Liver (tissue), 9 donors: ENCODE measurements around the gene SEMA6B. TPM values are rescaled to one million over a fixed set of nuclear protein-coding genes. Genes with fewer than 3 reads are reported as not detected.

Experiments used
- DNase-seq: peaks from one replicate; pipeline ENCODE4 v3.0.0-alpha.2; 2017; ENCODE audit warnings: low spot score
- H3K27ac ChIP-seq, 2 donors: one replicate each; pipeline ENCODE4 v1.7.0; 2013; ENCODE audit warnings: inconsistent platforms in 2 of 2, low read length in 2 of 2, control low read depth in 1 of 2, low read depth in 1 of 2, mild to moderate bottlenecking in 1 of 2
- H3K27me3 ChIP-seq, 4 donors: one replicate each; pipeline versions ENCODE4 v1.6.1 to v1.7.0; 2013; ENCODE audit warnings: low read length in 3 of 4, inconsistent platforms in 1 of 4, mild to moderate bottlenecking in 1 of 4, moderate library complexity in 1 of 4; ENCODE audit not compliant: control insufficient read depth in 4 of 4, insufficient read depth in 4 of 4
- H3K36me3 ChIP-seq, 4 donors: one replicate each; pipeline versions ENCODE4 v1.6.1 to v1.7.0; 2013; ENCODE audit warnings: low read length in 3 of 4, mild to moderate bottlenecking in 3 of 4, low read depth in 1 of 4, moderate library complexity in 1 of 4; ENCODE audit not compliant: control insufficient read depth in 4 of 4, insufficient read depth in 3 of 4
- H3K4me1 ChIP-seq, 4 donors: one replicate each; pipeline versions ENCODE4 v1.6.1 to v1.7.0; 2013; ENCODE audit warnings: low read length in 3 of 4, mild to moderate bottlenecking in 3 of 4, moderate library complexity in 1 of 4; ENCODE audit not compliant: control insufficient read depth in 4 of 4, insufficient read depth in 4 of 4
- H3K4me3 ChIP-seq, 3 donors: one replicate each; pipeline versions ENCODE4 v1.6.1 to v1.7.0; 2013; ENCODE audit warnings: low read length in 3 of 3, control low read depth in 1 of 3, low read depth in 1 of 3, mild to moderate bottlenecking in 1 of 3
- H3K9ac ChIP-seq, 2 donors: one replicate each; pipeline ENCODE4 v1.7.0; 2013; ENCODE audit warnings: low read length in 2 of 2, mild to moderate bottlenecking in 2 of 2, moderate library complexity in 2 of 2, control low read depth in 1 of 2, low read depth in 1 of 2
- H3K9me3 ChIP-seq, 4 donors: one replicate each; pipeline versions ENCODE4 v1.6.1 to v1.7.0; 2013; ENCODE audit warnings: low read length in 3 of 4; ENCODE audit not compliant: control insufficient read depth in 4 of 4
- CTCF ChIP-seq: fragments of 150-350 bp; IDR thresholded peaks from 2 replicates; pipeline ENCODE4 v1.5.1; 2017; ENCODE audit warnings: improper control_type of control experiment, low read depth, low read length; ENCODE audit not compliant: missing input control
- FOXA1 ChIP-seq: IDR thresholded peaks from 2 replicates; pipeline ENCODE4 v1.6.1; 2016; ENCODE audit warnings: antibody characterized with exemption
- GABPA ChIP-seq, 2 donors: IDR thresholded peaks in 1 of 2; conservative IDR thresholded peaks in 1 of 2; 2 replicates each; pipeline ENCODE4 v1.6.1; 2016; ENCODE audit warnings: antibody characterized with exemption in 2 of 2, mild to moderate bottlenecking in 1 of 2, moderate library complexity in 1 of 2
- HNF4A ChIP-seq, 2 donors: conservative IDR thresholded peaks; 2 replicates each; pipeline ENCODE4 v1.6.1; 2016; ENCODE audit warnings: antibody characterized with exemption in 2 of 2, mild to moderate bottlenecking in 2 of 2
- JUND ChIP-seq, 2 donors: IDR thresholded peaks; 2 replicates each; pipeline ENCODE4 v1.6.1; 2016; ENCODE audit warnings: antibody characterized with exemption in 2 of 2
- NR2F2 ChIP-seq: IDR thresholded peaks from 2 replicates; pipeline ENCODE4 v1.6.1; 2016; ENCODE audit warnings: antibody characterized with exemption
- RAD21 ChIP-seq, 2 donors: IDR thresholded peaks; 2 replicates each; pipeline ENCODE4 v1.6.1; 2016; ENCODE audit warnings: antibody characterized with exemption in 2 of 2, mild to moderate bottlenecking in 2 of 2
- SP1 ChIP-seq: IDR thresholded peaks from 2 replicates; pipeline ENCODE4 v1.6.1; 2018; ENCODE audit warnings: antibody characterized with exemption, mild to moderate bottlenecking
- TAF1 ChIP-seq: conservative IDR thresholded peaks from 2 replicates; pipeline ENCODE4 v1.6.1; 2016; ENCODE audit warnings: antibody characterized with exemption, mild to moderate bottlenecking
- YY1 ChIP-seq: IDR thresholded peaks from 2 replicates; pipeline ENCODE4 v1.6.1; 2016; ENCODE audit warnings: antibody characterized with exemption, mild to moderate bottlenecking
- WGBS: extraction: QIAGEN DNeasy Blood & Tissue Kit; methylation state at CpG from one replicate; pipeline ENCODE4 v1.1.7; 2013; 5-methylcytosine and 5-hydroxymethylcytosine counted together
- polyA plus RNA-seq, 2 donors: library from polyadenylated mRNA; stranded (reverse) in 1 of 2; unstranded in 1 of 2; fragments of 200-250 nt in 1 of 2; fragments of >200 nt in 1 of 2; fragmentation: Nextera tagmentation in 1 of 2; extraction: Ambion mirVana in 1 of 2; gene quantifications; one replicate each; pipeline versions ENCODE4 v1.2.1 to v1.2.3, GENCODE V29; 2013 to 2015
- total RNA-seq, 2 donors: library from RNA; depleted of rRNA; stranded (reverse); fragments of >200 nt; gene quantifications; one replicate each; pipeline ENCODE4 v1.2.3, GENCODE V29; 2014
- TF ChIP-seq, protein P1 (sequence below): IDR thresholded peaks from 2 replicates; pipeline ENCODE4 v1.6.1; 2016; ENCODE audit warnings: antibody characterized with exemption, mild to moderate bottlenecking
- TF ChIP-seq, protein P2 (sequence below): IDR thresholded peaks from 2 replicates; pipeline ENCODE4 v1.6.1; 2016; ENCODE audit warnings: antibody characterized with exemption
- TF ChIP-seq, protein P3 (sequence below): IDR thresholded peaks from 2 replicates; pipeline ENCODE4 v1.6.1; 2016; ENCODE audit warnings: antibody characterized with exemption
- donor health status: healthy.
- donor health status: healthy.
- donor health status: healthy.
- donor health status: healthy.
- donor health status: healthy.

The SEMA6B gene
- total and polyA plus RNA-seq, 4 donors = 0.58 to 3.2 (median 2.9) TPM

- Histone ChIP-seq H3K27me3 (no peaks in the 10 kb centered on the region), H3K4me1 (peaks cover 0 to 7% (median 3%) of the 10 kb centered on the region in 4 donors), H3K36me3 (no peaks in the 10 kb centered on the region), H3K4me3 (no peak overlapping the region), H3K9ac (no peak overlapping the region), H3K27ac (no peak overlapping the region), H3K9me3 (no peaks in the 10 kb centered on the region)
- DNase-seq = peak; percentile 79
- no peak for TF ChIP-seq CTCF
- TF ChIP-seq, protein P1, sequence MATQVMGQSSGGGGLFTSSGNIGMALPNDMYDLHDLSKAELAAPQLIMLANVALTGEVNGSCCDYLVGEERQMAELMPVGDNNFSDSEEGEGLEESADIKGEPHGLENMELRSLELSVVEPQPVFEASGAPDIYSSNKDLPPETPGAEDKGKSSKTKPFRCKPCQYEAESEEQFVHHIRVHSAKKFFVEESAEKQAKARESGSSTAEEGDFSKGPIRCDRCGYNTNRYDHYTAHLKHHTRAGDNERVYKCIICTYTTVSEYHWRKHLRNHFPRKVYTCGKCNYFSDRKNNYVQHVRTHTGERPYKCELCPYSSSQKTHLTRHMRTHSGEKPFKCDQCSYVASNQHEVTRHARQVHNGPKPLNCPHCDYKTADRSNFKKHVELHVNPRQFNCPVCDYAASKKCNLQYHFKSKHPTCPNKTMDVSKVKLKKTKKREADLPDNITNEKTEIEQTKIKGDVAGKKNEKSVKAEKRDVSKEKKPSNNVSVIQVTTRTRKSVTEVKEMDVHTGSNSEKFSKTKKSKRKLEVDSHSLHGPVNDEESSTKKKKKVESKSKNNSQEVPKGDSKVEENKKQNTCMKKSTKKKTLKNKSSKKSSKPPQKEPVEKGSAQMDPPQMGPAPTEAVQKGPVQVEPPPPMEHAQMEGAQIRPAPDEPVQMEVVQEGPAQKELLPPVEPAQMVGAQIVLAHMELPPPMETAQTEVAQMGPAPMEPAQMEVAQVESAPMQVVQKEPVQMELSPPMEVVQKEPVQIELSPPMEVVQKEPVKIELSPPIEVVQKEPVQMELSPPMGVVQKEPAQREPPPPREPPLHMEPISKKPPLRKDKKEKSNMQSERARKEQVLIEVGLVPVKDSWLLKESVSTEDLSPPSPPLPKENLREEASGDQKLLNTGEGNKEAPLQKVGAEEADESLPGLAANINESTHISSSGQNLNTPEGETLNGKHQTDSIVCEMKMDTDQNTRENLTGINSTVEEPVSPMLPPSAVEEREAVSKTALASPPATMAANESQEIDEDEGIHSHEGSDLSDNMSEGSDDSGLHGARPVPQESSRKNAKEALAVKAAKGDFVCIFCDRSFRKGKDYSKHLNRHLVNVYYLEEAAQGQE = no peak
- TF ChIP-seq JUND (IDR thresholded peaks at IDR 0.05) = no peak
- no peak for TF ChIP-seq RAD21 (IDR thresholded peaks at IDR 0.05)
- TF ChIP-seq, protein P2, sequence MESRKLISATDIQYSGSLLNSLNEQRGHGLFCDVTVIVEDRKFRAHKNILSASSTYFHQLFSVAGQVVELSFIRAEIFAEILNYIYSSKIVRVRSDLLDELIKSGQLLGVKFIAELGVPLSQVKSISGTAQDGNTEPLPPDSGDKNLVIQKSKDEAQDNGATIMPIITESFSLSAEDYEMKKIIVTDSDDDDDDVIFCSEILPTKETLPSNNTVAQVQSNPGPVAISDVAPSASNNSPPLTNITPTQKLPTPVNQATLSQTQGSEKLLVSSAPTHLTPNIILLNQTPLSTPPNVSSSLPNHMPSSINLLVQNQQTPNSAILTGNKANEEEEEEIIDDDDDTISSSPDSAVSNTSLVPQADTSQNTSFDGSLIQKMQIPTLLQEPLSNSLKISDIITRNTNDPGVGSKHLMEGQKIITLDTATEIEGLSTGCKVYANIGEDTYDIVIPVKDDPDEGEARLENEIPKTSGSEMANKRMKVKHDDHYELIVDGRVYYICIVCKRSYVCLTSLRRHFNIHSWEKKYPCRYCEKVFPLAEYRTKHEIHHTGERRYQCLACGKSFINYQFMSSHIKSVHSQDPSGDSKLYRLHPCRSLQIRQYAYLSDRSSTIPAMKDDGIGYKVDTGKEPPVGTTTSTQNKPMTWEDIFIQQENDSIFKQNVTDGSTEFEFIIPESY = no peak
- TF ChIP-seq YY1 = no peak
- TF ChIP-seq FOXA1 = no peak
- TF ChIP-seq, protein P3, sequence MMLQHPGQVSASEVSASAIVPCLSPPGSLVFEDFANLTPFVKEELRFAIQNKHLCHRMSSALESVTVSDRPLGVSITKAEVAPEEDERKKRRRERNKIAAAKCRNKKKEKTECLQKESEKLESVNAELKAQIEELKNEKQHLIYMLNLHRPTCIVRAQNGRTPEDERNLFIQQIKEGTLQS = no peak
- TF ChIP-seq SP1 = no peak
- TF ChIP-seq NR2F2 = no peak
- TF ChIP-seq TAF1 = no peak
- 76% methylated on average over 43 of the region's 43 CpGs for WGBS
Measured at GRCh38 chr19:4555657-4556561, 3.6 kb downstream of the SEMA6B start.

DNA sequence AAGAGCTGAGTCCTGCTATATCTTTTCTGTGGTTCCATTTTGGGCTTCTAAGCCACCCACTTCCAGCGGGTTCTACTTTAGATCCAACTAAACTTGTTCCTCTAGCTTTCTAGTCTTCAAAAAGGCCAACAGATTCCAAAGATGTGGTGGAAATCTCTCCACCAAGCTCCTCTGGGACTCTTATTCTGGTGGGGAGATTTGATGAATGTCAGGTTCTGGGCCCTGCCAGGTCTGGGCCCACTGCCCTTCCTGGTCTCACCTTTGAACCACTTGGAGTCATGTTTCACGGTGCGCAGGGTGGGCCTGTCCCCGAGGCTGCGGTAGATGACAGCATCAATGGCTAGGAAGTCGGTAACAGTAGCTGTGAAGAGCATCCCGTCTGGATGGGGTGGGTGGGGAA, 4.8 kb downstream of the SEMA6B start:
- H3K4me3 ChIP-seq = no peak overlapping the region
- H3K9ac ChIP-seq = no peak overlapping the region
- no peak overlapping the region for H3K27ac ChIP-seq
- no peaks in the 10 kb centered on the region for H3K27me3 ChIP-seq
- H3K4me1 ChIP-seq = peaks cover 0 to 7% (median 3%) of the 10 kb centered on the region in 4 donors
- DNase-seq = no peak
- no peaks in the 10 kb centered on the region for H3K36me3 ChIP-seq
- TF ChIP-seq FOXA1 (no peak), GABPA (IDR thresholded peaks at IDR 0.05 in 1 of 2, conservative IDR thresholded peaks at IDR 0.05 in 1 of 2) (no peak), HNF4A (conservative IDR thresholded peaks at IDR 0.05) (no peak)
- no peaks in the 10 kb centered on the region for H3K9me3 ChIP-seq
- WGBS = 82% methylated on average over 7 of the region's 7 CpGs
